WERI-Rb-1 (cell line): ENCODE results near the gene ARHGAP10.

Source experiments
- DNase-seq: peaks from one replicate; pipeline ENCODE4 v3.0.0-alpha.2; 2020
- H3K27ac ChIP-seq: fragments of 250-450 bp; sonication (Bioruptor Pico); 2 replicates; pipeline ENCODE4 v1.5.1; 2020; ENCODE audit warnings: mild to moderate bottlenecking, moderate library complexity
- H3K27me3 ChIP-seq: fragments of 250-450 bp; sonication (Bioruptor Pico); 2 replicates; pipeline ENCODE4 v1.5.1; 2021; ENCODE audit warnings: mild to moderate bottlenecking, low read depth, moderate library complexity; ENCODE audit not compliant: insufficient read depth, severe bottlenecking
- H3K36me3 ChIP-seq: fragments of 250-450 bp; sonication (Bioruptor Pico); 2 replicates; pipeline ENCODE4 v1.5.1; 2020; ENCODE audit warnings: mild to moderate bottlenecking, moderate library complexity
- H3K4me3 ChIP-seq: 2 replicates; pipeline ENCODE4 v1.5.1; 2011; ENCODE audit warnings: low read depth, mild to moderate bottlenecking, control low read depth, low read length
- H3K9me3 ChIP-seq: fragments of 250-450 bp; sonication (Bioruptor Pico); 2 replicates; pipeline ENCODE4 v1.5.1; 2021; ENCODE audit warnings: mild to moderate bottlenecking, moderate library complexity; ENCODE audit not compliant: severe bottlenecking
- CTCF ChIP-seq: IDR thresholded peaks from 2 replicates; pipeline ENCODE4 v1.5.1; 2011; ENCODE audit warnings: low read depth, mild to moderate bottlenecking, control low read depth, inconsistent platforms, low read length

ARHGAP10 gene

GRCh38 chr4:147963839-147964238 is 232.0 kb downstream of the ARHGAP10 start:
- Histone ChIP-seq H3K36me3 (peaks cover 21% of the 10 kb centered on the region), H3K9me3 (no peaks in the 10 kb centered on the region), H3K27me3 (no peaks in the 10 kb centered on the region), H3K4me3 (no peak overlapping the region), H3K27ac (no peak overlapping the region)
- no peak for DNase-seq
- no peak for TF ChIP-seq CTCF

GRCh38 chr4:147964266-147964880 is 232.5 kb downstream of the ARHGAP10 start:
- no peak for TF ChIP-seq CTCF
- Histone ChIP-seq H3K4me3 (no peak overlapping the region), H3K27me3 (no peaks in the 10 kb centered on the region), H3K36me3 (peaks cover 21% of the 10 kb centered on the region), H3K9me3 (no peaks in the 10 kb centered on the region), H3K27ac (no peak overlapping the region)
- no peak for DNase-seq

GRCh38 chr4:147965056-147965455 is 233.2 kb downstream of the ARHGAP10 start:
- Histone ChIP-seq H3K9me3 (no peaks in the 10 kb centered on the region), H3K36me3 (peaks cover 25% of the 10 kb centered on the region), H3K27me3 (no peaks in the 10 kb centered on the region), H3K27ac (no peak overlapping the region), H3K4me3 (no peak overlapping the region)
- TF ChIP-seq CTCF, result no peak
- no peak for DNase-seq

- H3K36me3 ChIP-seq, result peaks cover 25% of the 10 kb centered on the region
- H3K4me3 ChIP-seq, result no peak overlapping the region
Observed at GRCh38 chr4:147965873-147966272, 234.0 kb downstream of the ARHGAP10 start.

GRCh38 chr4:147968641-147969040 is 236.8 kb downstream of the ARHGAP10 start:
- H3K27me3 ChIP-seq, result no peaks in the 10 kb centered on the region
- no peak overlapping the region for H3K4me3 ChIP-seq
- no peaks in the 10 kb centered on the region for H3K9me3 ChIP-seq
- H3K36me3 ChIP-seq, result peaks cover 27% of the 10 kb centered on the region
- no peak for DNase-seq
- TF ChIP-seq CTCF, result no peak
- no peak overlapping the region for H3K27ac ChIP-seq

More at GRCh38 chr4:147965873-147966272, 234.0 kb downstream of the ARHGAP10 start:
- TF ChIP-seq CTCF, result no peak
- no peak for DNase-seq
- Histone ChIP-seq H3K27ac (no peak overlapping the region), H3K27me3 (no peaks in the 10 kb centered on the region), H3K9me3 (no peaks in the 10 kb centered on the region)
